SKM-1 (cell line): Measurements from ENCODE around the gene S100P.

ENCODE experiments used
- DNase-seq: peaks from one replicate; lab custom pipeline; 2025; ENCODE audit not compliant: unreplicated experiment; lab: John Stamatoyannopoulos, UW

The S100P gene

DNA sequence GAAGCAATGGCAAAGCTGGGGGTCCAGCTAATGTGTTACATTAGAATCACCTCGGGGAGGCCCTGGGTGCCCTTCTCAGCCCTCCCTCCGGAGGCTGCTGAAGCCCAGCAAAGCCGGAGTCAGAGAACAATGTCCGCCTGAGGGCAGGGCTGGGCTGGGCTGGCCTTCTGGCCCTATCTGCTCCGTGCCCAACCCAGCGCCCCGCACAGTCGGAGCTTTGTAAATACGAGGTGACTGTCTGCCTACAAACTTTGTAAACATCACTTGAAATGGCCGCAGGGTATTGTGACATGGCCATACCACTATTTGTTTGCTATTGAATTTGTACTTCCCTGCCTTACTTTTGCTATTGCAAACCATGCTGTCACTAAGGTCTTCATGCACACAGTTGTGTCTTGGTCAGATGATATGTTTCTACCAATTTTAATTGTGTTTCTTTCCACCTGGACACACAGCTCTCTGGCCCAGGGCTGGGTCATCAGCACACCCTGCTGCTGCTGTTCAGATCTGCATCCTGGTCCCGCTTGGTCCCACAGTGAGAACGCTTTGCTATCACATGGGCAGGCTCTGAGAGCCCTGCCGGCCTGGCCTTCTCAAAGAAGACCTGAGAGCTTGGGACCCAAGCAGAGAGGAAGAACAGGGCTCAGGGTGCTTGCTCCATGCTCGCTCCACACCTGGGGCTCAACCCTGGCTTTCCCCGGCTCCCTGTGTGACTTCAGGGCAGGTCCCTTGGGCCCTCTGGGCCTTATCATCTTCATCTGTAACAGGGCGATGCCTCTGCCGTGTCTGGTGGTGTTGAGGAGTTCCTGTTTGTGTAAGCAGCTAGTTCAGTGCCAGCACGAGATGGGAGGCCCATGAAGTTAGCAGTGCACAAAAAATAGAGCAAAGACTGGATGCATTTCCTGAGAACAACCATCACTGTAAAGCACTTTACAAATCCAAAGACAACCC is 2.3 kb downstream of the S100P start:
- DNase-seq: no peak

DNA sequence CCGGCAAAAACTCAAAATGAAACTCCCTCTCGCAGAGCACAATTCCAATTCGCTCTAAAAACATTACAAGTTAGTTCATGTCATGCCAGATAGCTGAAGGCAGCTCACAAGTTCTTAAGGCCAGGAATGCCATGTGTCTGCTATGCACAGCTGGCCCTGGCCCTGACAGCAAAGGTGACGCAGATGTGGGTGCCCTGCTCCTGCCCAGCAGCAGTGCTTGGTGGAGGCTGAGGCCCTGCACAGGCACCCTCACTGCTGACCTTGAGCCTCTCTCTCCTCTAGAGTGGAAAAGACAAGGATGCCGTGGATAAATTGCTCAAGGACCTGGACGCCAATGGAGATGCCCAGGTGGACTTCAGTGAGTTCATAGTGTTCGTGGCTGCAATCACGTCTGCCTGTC is 2.9 kb downstream of the S100P start:
- no peak for DNase-seq

DNA sequence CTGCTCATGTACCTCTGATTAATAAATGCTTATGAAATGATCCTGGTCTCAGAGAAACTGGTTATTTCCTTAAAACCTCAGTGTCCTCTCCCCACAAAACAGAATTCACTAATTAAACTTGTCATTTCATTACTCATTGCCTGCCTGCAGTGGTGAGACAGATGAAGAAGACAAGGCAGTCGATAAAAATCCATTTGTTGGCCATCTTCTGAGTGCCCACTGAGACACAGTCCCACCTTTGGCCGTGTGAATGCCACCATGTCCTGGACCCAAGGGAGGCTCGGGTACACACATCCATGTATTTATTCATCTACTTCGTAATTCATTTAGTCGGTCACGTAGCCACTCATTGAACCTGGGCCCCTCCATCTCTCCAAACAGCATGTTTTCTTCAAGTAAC is 3.5 kb downstream of the S100P start:
- DNase-seq: no peak

DNA sequence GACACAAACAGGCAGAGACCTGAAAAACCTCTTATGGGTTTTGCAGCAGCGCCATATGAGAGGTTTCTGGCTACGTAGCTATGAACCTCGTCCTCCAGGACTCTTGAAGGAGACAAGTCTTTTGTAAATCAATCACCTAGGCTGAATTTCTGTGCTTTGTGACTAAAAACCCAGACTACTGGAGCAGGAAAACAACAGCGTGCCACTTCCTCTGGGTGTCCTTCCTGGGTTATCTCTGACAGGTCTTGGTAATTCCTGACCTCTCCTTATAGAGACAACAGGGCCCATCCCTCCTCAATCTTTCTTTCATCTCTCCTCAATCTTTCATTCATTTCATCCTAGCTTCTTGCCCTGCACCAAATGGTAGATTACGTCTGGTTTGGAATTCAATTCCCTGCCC is 5.7 kb downstream of the S100P start:
- no peak for DNase-seq

DNA sequence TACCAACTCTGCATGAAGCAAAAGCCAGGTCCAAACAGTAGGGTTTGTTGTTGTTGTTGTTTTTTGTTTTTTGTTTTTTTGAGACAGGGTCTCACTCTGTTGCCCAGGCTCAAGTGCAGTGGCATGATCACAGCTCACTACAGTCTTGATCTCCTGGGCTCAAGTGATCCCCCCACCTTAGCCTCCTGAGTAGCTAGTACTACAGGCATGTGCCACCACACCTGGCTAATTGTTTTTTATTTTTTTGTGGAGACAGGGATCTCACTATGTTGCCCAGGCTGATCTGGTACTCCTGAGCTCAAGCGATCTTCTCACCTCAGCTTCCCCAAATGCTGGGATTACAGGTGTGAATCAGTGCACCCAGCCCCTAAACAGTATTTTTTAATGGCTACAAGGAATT is 6.2 kb downstream of the S100P start:
- no peak for DNase-seq

DNA sequence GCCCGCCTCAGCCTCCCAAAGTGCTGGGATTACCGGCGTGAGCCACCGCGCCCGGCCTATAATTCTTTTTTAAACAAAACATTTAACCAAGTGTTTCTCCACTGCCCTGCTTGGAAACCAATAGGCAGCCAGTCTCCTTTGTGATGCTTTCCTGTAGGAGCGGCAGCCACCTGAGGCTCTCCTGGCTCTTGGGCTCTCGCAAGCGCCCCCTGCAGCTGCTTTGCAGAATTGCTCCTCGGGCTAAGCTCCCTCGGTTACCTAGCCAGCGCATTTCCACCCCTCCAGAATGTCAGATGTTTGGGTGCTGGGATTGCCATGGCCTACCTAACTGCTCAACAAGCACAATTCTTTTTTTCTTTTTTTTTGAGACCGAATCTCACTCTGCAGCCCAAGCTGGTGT is 7.7 kb downstream of the S100P start:
- DNase-seq: peak; percentile 60

DNA sequence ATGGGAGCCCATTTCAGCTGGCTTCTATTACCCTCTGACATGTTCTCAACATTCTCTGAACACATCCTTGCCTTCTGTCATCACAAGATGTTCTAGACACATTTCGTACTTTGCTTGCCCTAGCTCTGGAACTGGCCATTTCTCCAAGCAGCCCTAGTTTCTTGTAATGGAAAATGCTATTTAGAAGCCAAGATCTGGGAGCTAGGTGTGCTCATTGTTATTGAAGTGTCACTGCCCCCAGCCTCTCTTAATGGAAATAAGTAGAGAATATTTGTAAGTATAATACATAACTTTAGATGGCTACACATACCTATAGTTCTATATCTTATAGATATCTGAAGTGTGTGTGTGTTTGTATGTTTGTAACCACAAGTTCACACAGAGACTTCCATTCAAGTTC is 9.1 kb downstream of the S100P start:
- no peak for DNase-seq

DNA sequence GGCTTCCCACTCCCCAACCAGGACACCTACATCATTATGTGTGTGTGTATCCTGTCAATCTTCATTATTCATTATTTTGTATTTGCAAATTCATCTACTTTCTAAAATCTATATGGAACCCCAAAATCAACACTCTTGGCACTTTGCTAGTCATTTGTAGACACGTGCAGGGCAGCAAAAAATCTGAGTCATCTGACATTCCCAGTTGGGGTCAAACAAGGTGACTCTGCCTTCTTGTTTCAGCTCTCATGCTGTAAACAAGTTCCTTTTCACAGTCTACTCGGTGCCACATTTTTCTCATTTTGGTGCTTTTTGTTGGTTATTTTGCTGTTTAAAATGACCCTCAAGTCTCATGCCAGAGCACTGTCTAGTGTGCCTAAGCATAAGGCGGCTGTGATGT is 10.1 kb downstream of the S100P start:
- DNase-seq: no peak

DNA sequence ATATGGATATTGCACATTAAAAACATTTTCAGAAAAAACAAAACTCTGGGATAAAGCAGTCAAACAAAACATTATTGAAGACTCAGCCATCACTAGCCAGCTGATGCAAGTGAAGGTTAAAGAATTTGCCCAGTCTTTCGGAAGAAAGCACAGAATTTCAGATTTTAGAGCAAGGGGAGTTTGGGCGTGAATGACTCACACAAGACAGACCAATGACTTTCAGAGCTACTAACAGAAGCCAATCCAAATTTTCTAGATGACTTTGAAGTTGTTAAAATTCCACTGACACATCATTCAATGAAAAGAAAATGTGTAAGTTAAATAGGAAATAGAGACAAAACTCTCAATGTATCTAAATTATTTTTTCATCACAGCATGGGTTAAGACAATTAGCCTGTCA is 12.0 kb downstream of the S100P start:
- no peak for DNase-seq

DNA sequence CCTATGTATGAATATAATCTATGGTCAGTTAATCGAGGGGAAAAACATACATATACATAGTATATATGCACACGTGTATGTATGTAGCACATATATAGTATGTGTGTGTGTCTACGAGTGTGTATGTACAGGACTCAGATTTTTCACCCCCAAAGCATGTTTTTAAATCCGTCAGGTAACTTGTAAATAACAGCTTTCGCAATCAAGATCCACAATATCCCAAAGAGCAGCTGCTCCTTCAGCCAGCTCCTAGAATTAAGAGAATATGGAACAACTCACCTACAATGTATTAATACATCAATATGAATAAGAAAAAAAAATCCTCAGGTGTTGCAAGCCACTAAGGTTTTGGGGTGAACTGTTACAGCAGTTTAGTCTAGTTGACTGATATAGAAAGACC is 12.5 kb downstream of the S100P start:
- no peak for DNase-seq

DNA sequence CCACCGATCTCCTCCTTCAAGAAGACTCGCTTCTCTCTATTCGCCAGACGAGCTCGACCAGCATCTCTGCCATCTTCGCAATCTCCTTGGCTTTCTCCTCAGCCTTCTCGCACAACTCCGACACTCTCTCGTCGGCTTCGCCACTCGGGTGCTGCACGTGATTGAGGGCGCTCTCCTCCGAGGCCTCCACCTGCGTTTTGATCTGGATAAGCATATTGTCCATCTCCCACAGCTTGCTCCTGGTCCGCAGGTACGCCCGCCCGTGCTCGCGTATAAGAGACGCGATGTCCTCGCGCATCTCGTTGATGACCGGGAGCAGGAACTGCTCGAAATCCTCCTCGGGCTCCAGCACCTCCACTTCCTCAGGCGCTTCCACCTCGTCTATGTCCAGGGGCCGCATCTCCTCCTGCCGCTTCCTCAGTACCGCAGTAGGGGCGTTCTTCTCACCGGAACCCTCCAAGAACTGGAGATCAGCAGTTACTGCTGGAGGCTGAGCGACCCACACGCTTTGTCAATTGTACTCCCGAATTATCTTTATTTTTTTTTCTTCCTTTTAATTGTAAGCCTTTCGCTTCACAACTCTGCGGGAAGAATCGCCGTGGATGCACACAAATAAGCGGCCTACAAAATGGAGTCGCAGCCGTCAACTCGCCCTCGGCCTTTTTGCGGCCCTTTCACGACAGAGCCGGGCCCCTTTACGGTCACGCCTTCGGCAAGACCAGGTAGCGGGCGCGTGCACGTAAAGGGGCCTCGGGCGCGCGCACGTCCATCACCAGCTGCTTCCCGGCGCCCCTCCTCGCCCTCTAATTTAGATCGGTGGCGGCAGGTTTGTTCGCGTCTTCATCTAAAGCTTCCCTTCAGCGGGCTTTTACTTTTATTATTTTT is 15.8 kb downstream of the S100P start, which contains the start of gene MRFAP1L1:
MRFAP1L1 (minus strand) TSS at position 636 of the 885 bp plus-strand sequence; CDS start at position 400, 236 bp downstream.
- peak; percentile 99 for DNase-seq

DNA sequence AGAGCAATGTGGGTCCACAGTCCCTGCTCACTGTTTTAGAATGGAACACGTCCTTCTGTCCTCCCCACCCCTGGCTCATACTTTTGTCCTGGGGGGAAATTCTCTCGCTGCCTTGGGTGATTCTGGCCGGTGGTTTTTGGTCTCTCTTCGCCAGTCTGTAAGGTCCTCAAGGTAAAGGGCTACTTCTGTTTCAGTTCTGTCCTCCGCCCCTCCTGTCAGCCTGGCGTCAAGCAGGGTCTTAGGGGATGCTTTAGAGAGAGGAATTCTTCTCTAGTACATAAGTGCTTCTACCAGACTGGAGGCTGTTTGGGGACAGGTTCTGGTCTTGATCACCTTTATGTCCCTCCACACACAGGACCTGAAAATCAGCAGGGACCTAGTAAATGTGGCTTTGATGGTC is 16.6 kb downstream of the S100P start:
- DNase-seq: no peak

DNA sequence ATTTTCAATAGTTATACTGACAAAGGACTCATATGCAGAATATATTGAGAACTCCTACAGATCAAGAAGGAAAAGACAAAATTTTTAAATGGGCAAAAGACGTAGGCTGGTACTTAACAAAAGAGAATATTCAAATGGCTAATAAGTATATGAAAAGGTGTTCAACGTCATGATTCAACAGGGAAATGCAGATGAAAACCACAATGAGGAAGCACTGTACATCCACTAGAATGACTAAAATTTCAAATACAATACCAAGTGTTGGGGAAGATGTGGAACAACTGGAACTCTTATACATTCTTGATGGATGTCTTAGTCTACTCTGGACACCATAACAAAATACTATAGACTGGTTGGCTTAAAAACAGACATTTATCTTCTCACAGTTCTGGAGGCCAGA is 17.3 kb downstream of the S100P start:
- no peak for DNase-seq

DNA sequence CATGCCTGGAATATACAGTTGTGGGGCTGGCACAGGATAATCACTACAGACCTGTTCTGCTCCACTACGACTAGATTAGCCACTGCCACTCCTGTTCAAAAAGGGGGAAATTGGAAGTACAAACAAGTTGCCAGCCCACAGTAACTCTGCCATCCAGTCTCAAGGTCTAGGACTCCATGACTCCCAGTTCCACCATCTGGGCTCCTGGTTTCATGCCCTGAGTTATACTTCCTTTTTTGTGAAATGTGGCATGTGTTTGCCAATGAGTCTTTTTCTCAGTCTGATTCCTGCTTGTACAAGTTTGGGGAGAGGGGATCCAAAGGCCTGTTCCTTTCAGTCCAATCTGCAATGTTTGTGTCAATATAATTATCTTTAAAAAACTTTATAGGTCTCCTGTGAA is 21.3 kb downstream of the S100P start:
- no peak for DNase-seq

DNA sequence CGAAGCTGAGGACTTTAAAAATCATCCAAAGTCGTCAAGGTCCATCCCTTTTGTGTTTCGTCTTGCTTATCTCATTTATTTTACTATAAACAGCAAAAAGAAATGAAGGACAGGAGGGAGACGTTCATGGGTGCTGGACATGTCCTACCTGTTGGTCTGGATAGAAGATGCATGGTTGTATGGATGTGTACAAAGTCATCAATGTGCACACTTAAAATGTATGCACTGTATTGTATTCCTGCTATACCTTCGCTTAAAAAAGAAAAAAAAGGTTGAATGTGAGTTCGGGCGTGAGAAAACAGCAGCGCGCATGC is 22.0 kb downstream of the S100P start:
- no peak for DNase-seq

DNA sequence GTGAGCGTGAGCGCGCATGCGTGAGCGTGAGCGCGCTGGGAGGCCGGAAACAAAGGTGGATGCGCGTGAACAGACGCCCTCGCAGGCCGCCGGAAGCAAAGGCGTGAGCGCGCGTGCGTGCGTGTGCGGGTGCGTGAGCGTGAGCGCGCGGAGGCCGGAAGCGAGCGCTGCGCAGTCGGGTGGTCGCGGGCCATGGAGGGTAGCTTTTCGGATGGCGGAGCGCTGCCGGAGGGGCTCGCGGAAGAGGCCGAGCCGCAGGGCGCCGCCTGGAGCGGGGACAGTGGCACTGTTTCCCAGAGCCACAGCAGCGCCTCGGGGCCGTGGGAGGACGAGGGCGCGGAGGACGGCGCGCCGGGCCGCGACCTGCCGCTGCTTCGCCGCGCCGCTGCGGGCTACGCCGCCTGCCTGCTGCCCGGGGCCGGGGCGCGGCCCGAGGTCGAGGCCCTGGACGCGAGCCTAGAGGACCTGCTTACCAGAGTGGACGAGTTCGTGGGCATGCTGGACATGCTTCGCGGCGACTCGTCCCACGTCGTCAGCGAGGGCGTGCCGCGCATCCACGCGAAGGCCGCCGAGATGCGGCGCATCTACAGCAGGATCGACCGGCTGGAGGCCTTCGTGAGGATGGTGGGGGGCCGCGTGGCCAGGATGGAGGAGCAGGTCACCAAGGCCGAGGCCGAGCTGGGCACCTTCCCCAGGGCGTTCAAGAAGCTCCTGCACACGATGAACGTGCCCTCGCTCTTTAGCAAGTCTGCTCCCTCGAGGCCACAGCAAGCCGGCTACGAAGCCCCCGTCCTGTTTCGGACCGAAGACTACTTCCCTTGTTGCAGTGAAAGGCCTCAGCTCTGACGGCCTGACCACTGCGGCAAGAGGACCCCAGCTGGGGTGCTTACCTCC is 22.6 kb downstream of the S100P start, which contains the start of gene BLOC1S4:
BLOC1S4 (plus strand) TSS at position 157 of the 894 bp plus-strand sequence; CDS start at position 193, 36 bp downstream.
- peak; percentile 90 for DNase-seq

DNA sequence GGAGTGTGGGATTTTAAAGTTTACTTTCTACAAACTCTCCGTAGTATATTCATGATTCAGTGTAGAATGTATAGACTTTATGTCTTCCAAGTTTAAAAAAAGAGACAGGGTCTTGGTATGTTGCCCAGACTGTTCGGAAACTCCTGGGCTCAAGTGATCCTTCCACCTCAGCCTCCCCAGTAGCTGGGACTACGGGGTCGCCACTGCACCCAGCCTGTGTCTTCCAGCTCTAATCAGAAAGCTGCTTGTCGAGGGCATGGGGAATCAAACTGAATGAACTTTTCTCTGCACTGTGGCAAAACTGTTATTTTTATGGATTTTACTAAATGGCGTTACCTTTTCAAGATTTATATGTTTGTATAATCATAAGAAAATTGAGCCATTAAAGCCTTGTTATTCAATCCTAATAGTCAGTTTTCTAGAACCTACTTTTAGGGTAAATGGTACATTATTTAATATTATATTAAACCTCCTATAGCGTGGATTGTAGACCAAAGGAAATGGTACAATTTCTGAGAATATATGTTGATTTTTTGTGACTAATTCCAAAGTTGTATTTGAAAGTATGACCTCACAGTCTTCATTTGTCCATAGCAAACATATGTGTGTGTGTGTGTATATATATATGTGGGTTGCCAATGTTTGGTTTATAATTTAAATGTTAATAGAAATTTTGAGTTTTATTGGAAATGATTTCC is 23.4 kb downstream of the S100P start:
- DNase-seq: no peak

DNA sequence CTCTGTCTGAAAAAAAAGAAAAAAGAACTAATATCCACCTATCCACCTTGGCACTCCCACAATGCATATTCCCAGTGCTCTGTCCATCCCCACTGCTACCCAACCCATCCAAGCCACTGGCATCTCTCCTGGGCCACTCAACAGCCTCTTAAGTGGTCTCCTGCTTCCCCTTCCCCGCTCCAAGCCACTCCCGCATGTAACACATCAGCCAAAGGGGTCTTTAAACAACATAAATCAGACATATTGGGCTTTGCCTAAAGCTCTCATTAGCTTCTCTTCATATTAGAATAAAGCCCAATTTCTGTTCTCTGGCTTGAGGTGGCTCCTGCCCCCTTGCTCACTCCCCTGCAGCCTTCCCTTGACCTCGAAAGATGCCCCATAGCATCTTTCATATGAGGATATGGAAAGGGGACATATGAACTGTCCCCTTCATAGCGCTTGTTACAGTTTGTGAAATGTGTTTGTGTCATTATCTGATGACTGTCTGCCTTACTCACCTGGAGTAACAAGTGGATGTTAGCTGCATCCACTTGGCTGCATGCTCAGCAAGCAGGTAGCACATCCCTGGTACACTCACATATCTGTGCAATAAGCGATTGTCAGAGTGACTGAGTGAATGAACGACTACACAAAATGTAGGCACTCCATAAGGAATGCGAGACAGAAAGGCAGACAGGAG is 25.4 kb downstream of the S100P start:
- DNase-seq: no peak

DNA sequence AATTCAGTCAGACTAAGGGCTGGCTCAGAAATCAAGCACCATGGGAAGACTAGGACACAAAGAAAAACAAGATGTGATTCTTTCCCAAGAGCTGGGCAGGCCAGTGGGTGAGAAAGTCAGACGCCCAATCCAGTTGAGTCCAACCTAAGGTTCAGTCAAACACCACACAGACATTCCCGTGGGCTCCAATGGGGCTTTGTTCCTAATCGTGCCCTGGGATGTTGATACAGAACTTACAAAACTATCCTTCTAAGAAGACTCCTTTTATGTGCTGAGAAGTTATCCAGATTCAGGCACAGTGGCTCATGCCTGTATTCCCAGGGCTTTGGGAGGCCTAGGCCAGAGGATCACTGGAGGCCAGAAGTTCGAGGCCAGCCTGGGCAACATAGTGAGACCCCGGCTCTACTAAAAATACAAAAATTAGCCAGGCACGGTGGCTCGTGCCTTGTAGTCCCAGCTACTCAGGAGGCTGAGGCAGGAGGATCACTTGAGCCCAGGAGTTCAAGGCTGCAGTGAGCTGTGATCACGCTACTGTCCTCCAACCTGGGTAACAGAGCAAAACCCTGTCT is 26.0 kb downstream of the S100P start:
- no peak for DNase-seq
